Smooth muscle cell of bladder (primary cell): ENCODE data around the gene MRPL32. TPM values are rescaled to one million over a fixed set of nuclear protein-coding genes. Genes with fewer than 3 reads are reported as not detected.

Experiments used
- total RNA-seq: library from RNA; depleted of rRNA; stranded (reverse); fragments of >200 nt; gene quantifications from 2 replicates; pipeline ENCODE4 v1.2.3, GENCODE V29; 2014

Gene MRPL32
- total RNA-seq: 59.8 and 63.1 TPM in 2 replicates

GRCh38 chr7:42931834-42932651, at the start of gene MRPL32, which contains the start of gene PSMA2:
MRPL32 (plus strand) TSS chr7:42932376; CDS start chr7:42932387, 11 bp downstream.
PSMA2 (minus strand) TSS chr7:42932174; CDS start chr7:42932158, 16 bp downstream.

GRCh38 chr7:42911454-42912447, 20.4 kb upstream of the MRPL32 start, which contains the start of gene C7orf25:
C7orf25 (minus strand) TSS chr7:42912070; CDS start chr7:42910900, 1,170 bp downstream.

Other genes with a start within 250 kb of the MRPL32 start
- gene C7orf25, start 20.3 kb upstream of the MRPL32 start, total RNA-seq: 3.3 and 5.1 TPM in 2 replicates
- 44.6 and 54.5 TPM in 2 replicates for gene PSMA2, start 202 bp upstream of the MRPL32 start, total RNA-seq
- 3.1 and 3.8 TPM in 2 replicates for gene HECW1, start 180.3 kb downstream of the MRPL32 start, total RNA-seq